Endothelial cell of umbilical vein (primary cell): ENCODE measurements around the gene PTPRT.

Experiments
- CTCF ChIP-seq, 2 donors: IDR thresholded peaks; 1 replicate in 1 of 2; 2 replicates in 1 of 2; pipeline ENCODE4 v1.5.1; 2011; ENCODE audit warnings: low read length in 2 of 2, mild to moderate bottlenecking in 2 of 2, moderate library complexity in 2 of 2, control low read depth in 1 of 2, inconsistent platforms in 1 of 2, low read depth in 1 of 2; ENCODE audit not compliant: insufficient read depth in 1 of 2; ENCODE audit errors: extremely low read depth in 1 of 2
- EZH2 ChIP-seq: IDR thresholded peaks from 2 replicates; pipeline ENCODE4 v1.6.1; 2012; ENCODE audit warnings: borderline replicate concordance, low read depth, mild to moderate bottlenecking, moderate library complexity, low read length, inconsistent platforms; ENCODE audit not compliant: severe bottlenecking
- JUN ChIP-seq: IDR thresholded peaks from 2 replicates; pipeline ENCODE4 v1.6.1; 2011; ENCODE audit warnings: borderline replicate concordance, low read depth; ENCODE audit not compliant: insufficient read length, insufficient read depth
- MAX ChIP-seq: IDR thresholded peaks from 2 replicates; pipeline ENCODE4 v1.6.1; 2011; ENCODE audit not compliant: insufficient read depth, insufficient read length
- MYC ChIP-seq: IDR thresholded peaks from one replicate; pipeline ENCODE4 v1.6.1; 2011; ENCODE audit warnings: mild to moderate bottlenecking, low read depth, low read length
- POLR2A ChIP-seq: IDR thresholded peaks from 2 replicates; pipeline ENCODE4 v1.6.1; 2012; ENCODE audit warnings: low read depth, mild to moderate bottlenecking, control low read depth, low read length
- POLR2AphosphoS5 ChIP-seq: IDR thresholded peaks from 2 replicates; pipeline ENCODE4 v1.6.1; 2012; ENCODE audit warnings: low read depth, mild to moderate bottlenecking, control low read depth, low read length, moderate library complexity; ENCODE audit not compliant: insufficient read depth

GRCh38 chr20:42697962-42698361 lies 491.7 kb downstream of the PTPRT start:
- TF ChIP-seq CTCF (IDR thresholded peaks at IDR 0.05; ENCODE audit: extremely low read depth in 1 of 2, insufficient read depth in 1 of 2, low read depth in 1 of 2, low read length in 2 of 2): no peak
- TF ChIP-seq POLR2A: no peak
- TF ChIP-seq POLR2AphosphoS5: no peak
- TF ChIP-seq JUN: no peak
- TF ChIP-seq EZH2: no peak
- no peak for TF ChIP-seq MAX
- no peak for TF ChIP-seq MYC
